ENCODE measurements around the gene MYCBP.
"Not testable (repeated sequence)": the region's sequence is repeated elsewhere in the genome, so short reads cannot be mapped to it uniquely, and the experiment has no call there.

Gene MYCBP

GRCh38 chr1:38873027-38873969 is at the start of gene MYCBP:
Gene MYCBP, minus strand, starts transcription at chr1:38873348. Its CDS starts 43 bp downstream, at chr1:38873305.
- DNase-seq, result peak; percentile 92

- DNase-seq, result no peak
Observed at GRCh38 chr1:38919130-38919529, 46.0 kb upstream of the MYCBP start.

- no peak for DNase-seq
Observed at GRCh38 chr1:38918568-38918967, 45.4 kb upstream of the MYCBP start.

- DNase-seq, result no peak
Observed at GRCh38 chr1:38917772-38918171, 44.6 kb upstream of the MYCBP start.

- no peak for DNase-seq
Observed at GRCh38 chr1:38917337-38917736, 44.2 kb upstream of the MYCBP start.

GRCh38 chr1:38915352-38915948 is 42.3 kb upstream of the MYCBP start:
- DNase-seq, result no peak

- not testable (repeated sequence) for DNase-seq
Observed at GRCh38 chr1:38914908-38915307, 41.8 kb upstream of the MYCBP start.

GRCh38 chr1:38908821-38909220 is 35.7 kb upstream of the MYCBP start:
- DNase-seq, result no peak

GRCh38 chr1:38905985-38906384 is 32.8 kb upstream of the MYCBP start:
- DNase-seq, result no peak

GRCh38 chr1:38899560-38899959 is 26.4 kb upstream of the MYCBP start:
- no peak for DNase-seq

- DNase-seq, result no peak
Observed at GRCh38 chr1:38898653-38899230, 25.6 kb upstream of the MYCBP start.

GRCh38 chr1:38896169-38896568 is 23.0 kb upstream of the MYCBP start:
- DNase-seq, result no peak

- DNase-seq, result no peak
Observed at GRCh38 chr1:38892976-38893375, 19.8 kb upstream of the MYCBP start.

GRCh38 chr1:38891753-38892152 is 18.6 kb upstream of the MYCBP start:
- DNase-seq, result no peak

GRCh38 chr1:38889589-38889988 is 16.4 kb upstream of the MYCBP start:
- DNase-seq, result no peak

GRCh38 chr1:38888423-38889333 is 15.5 kb upstream of the MYCBP start:
- DNase-seq, result no peak

- no peak for DNase-seq
Observed at GRCh38 chr1:38885092-38885491, 11.9 kb upstream of the MYCBP start.

GRCh38 chr1:38881487-38881886 is 8.3 kb upstream of the MYCBP start, which contains the start of gene GJA9:
Gene GJA9, minus strand, starts transcription at chr1:38881587. Its CDS starts 5,489 bp downstream, at chr1:38876098.
- DNase-seq, result no peak

GRCh38 chr1:38875811-38876210 is 2.7 kb upstream of the MYCBP start:
- no peak for DNase-seq

- DNase-seq, result no peak
Observed at GRCh38 chr1:38872401-38873026, 634 bp downstream of the MYCBP start.

- DNase-seq, result no peak
Observed at GRCh38 chr1:38870996-38871395, 2.2 kb downstream of the MYCBP start.

GRCh38 chr1:38867208-38867607 is 5.9 kb downstream of the MYCBP start:
- DNase-seq, result no peak
